AG09309 (cell line): ENCODE data around the gene PRKAG2.
"Not testable (repeated sequence)": the region's sequence is repeated elsewhere in the genome, so short reads cannot be mapped to it uniquely, and the experiment has no call there.

Experiments used
- DNase-seq: peaks from one replicate; pipeline ENCODE4 v3.0.0-alpha.2; 2010; ENCODE audit warnings: low read depth
- H3K4me3 ChIP-seq: 2 replicates; pipeline ENCODE4 v1.5.1; 2011; ENCODE audit warnings: mild to moderate bottlenecking, low read depth, low read length, moderate library complexity; ENCODE audit not compliant: control insufficient read depth
- CTCF ChIP-seq: IDR thresholded peaks from 2 replicates; pipeline ENCODE4 v1.5.1; 2011; ENCODE audit warnings: mild to moderate bottlenecking, low read depth, low read length, inconsistent platforms; ENCODE audit not compliant: insufficient read depth, control insufficient read depth; ENCODE audit errors: missing control alignments

Gene PRKAG2

GRCh38 chr7:151832138-151832537 is 44.8 kb downstream of the PRKAG2 start:
- H3K4me3 ChIP-seq = no peak overlapping the region
- no peak for DNase-seq
- TF ChIP-seq CTCF = no peak

- no peak for DNase-seq
- no peak overlapping the region for H3K4me3 ChIP-seq
- no peak for TF ChIP-seq CTCF
Observed at GRCh38 chr7:151831606-151832005, 45.3 kb downstream of the PRKAG2 start.

- no peak for DNase-seq
Observed at GRCh38 chr7:151830121-151830830, 46.6 kb downstream of the PRKAG2 start.

GRCh38 chr7:151829707-151830106 is 47.2 kb downstream of the PRKAG2 start:
- no peak for DNase-seq
- H3K4me3 ChIP-seq = no peak overlapping the region
- TF ChIP-seq CTCF = no peak

More at GRCh38 chr7:151830121-151830830, 46.6 kb downstream of the PRKAG2 start:
- no peak overlapping the region for H3K4me3 ChIP-seq
- no peak for TF ChIP-seq CTCF

GRCh38 chr7:151827620-151828019 is 49.3 kb downstream of the PRKAG2 start:
- DNase-seq = no peak
- no peak for TF ChIP-seq CTCF
- no peak overlapping the region for H3K4me3 ChIP-seq

- DNase-seq, H3K4me3 ChIP-seq: not testable (repeated sequence)
Observed at GRCh38 chr7:151826316-151826715, 50.6 kb downstream of the PRKAG2 start.

GRCh38 chr7:151825721-151826120 is 51.2 kb downstream of the PRKAG2 start:
- no peak overlapping the region for H3K4me3 ChIP-seq
- DNase-seq = no peak
- no peak for TF ChIP-seq CTCF
